ENCODE data around the gene HDDC3. TPM values are rescaled to one million over a fixed set of nuclear protein-coding genes. Genes with fewer than 3 reads are reported as not detected.

HDDC3 gene
- total RNA-seq, 1 donor from 2014 or later = 9.5 TPM

DNA sequence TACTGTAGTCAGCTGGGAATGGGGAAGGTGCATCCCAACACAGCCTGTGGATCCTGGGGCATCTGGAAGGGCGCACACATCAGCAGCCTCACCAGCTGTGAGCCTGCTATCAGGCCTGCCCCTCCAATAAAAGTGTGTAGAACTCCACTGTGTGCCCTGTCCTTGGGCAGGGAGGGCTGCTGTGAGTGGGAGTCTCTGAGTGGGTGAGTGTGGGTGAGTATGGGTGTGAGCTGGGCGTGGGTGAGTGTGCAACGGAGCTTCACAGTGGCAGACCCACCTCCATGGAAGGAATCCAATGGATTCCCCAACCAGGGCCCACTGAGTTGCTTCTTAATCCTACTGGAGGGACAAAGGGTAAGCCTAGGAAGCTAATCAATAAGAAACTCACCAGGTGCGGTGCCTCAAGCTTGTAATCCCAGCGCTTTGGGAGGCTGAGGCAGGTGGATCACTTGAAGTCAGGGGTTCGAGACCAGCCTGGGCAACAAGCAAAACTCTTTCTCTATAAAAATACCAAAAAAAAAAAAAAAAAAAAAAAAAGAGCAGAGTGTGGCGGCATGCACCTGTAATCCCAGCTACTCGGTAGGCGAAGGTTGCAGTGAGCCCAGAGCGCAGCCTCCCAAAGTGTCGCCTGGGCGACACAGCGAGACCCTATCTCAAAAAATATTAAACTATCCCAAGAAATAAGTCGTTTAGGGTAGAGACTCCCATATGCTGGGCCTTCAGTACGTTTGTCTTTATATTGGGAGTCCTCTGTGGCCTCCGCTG, 21.8 kb upstream of the HDDC3 start:
- DNase-seq (ENCODE audit: low read depth in 2 of 2) = no peak

DNA sequence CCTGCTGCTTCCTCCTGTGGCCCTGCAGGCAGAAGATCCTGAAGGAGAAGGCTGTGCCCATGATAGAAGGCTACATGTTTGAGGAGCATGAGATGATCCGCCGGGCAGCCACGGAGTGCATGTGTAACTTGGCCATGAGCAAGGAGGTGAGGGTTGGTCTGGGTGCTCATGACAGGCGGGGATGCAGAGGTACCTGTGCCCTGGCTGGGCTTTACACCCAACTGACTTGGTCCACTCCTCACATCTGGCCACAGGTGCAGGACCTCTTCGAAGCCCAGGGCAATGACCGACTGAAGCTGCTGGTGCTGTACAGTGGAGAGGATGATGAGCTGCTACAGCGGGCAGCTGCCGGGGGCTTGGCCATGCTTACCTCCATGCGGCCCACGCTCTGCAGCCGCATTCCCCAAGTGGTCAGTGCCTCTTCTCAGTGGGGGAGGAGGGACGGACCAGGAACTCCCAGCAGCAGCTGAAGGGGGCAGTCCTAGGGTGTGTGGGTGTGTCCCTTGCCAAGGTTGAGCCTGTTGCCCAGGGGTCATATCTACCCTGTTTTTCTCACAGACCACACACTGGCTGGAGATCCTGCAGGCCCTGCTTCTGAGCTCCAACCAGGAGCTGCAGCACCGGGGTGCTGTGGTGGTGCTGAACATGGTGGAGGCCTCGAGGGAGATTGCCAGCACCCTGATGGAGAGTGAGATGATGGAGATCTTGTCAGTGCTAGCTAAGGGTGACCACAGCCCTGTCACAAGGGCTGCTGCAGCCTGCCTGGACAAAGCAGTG, 20.7 kb upstream of the HDDC3 start:
- no peak for DNase-seq (ENCODE audit: low read depth in 2 of 2)

DNA sequence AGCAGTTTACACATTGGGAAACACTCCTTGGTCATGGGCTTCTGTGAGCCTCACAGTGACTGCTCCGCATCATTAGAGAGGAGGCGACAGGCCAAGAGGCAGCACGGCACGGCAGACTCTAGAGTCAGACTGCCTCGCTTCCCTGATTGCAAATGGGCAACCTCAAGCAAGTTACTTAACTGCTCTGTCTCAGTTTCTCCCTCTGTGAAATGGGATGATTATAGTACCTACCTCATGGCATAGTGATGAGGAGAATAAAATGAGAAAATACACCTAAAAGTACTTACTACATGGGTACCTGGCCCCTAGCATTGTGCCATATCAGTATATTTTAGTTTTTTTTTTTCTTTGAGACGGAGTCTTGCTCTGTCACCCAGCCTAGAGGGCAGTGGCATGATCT, 18.3 kb upstream of the HDDC3 start:
- DNase-seq (ENCODE audit: low read depth in 2 of 2) = no peak

DNA sequence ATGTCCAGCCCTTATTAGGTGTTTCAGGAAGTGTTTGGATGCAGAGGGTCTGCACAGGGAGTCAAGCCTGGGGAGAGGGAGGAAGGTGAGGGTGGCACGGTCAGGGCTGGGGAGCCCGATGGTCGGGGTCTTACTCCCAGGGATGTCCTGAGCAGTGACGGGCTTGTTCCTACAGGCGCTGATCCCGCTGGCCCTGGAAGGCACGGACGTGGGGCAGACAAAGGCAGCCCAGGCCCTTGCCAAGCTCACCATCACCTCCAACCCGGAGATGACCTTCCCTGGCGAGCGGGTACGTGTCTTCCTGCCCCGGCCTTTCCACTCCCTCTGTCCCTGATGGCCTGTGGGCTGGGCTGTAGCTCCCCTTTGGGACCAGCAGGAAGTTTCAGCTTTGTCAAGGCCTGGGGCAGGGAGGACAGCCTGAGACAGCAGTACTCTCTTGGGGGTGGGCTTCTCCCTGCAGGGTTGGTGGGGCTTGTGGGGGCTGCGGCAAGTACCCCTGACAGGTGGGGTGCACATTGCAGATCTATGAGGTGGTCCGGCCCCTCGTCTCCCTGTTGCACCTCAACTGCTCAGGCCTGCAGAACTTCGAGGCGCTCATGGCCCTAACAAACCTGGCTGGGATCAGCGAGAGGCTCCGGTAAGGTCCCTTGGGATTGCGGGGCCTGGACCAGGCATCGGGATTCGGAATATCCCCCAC, 17.8 kb upstream of the HDDC3 start:
- DNase-seq (ENCODE audit: low read depth in 2 of 2) = no peak

DNA sequence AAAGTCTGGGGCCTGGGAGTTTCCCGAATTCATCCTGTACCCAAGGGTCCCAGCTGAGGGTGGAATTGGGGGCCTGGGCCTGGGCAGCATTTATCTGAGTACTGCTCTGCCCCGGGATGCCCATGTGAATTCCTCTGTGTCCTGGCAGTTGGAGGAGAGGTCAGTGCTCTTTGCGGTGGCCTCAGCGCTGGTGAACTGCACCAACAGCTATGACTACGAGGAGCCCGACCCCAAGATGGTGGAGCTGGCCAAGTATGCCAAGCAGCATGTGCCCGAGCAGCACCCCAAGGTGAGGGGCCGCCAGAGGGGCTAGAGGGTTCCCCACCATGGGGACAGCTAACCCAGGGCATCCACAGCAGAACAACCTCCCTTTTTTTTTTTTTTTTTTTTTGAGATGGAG, 16.2 kb upstream of the HDDC3 start:
- no peak for DNase-seq (ENCODE audit: low read depth in 2 of 2)

DNA sequence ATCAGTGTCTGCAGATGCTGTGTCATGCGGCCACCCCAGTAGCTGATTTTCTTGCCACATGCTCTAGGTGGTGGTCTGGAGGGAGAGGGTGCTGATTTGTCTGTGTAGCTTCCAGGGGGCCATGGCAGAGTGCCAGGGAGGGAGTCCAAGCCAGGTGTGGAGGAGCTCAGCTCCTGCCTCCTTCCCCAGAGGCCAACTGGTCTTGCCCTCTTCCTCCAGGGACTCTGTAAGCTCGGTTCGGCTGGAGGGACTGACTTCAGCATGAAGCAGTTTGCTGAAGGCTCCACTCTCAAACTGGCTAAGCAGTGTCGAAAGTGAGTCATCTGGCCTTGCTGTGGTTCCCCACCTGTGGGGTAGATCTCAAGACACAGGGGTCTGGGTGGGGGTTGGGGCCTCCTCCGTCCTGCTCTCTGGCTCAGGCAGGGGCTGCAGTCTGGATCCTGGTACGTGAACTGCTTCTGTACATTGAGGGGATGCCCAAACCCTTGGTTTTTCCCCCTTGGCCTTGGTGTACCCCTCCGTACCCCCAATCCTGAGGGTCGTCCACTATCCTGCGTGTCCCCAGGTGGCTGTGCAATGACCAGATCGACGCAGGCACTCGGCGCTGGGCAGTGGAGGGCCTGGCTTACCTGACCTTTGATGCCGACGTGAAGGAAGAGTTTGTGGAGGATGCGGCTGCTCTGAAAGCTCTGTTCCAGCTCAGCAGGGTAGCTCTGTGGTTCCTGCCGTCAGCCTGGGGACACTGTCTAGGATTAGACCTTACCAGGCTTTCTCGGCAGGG, 15.4 kb upstream of the HDDC3 start:
- DNase-seq (ENCODE audit: low read depth in 2 of 2) = no peak

DNA sequence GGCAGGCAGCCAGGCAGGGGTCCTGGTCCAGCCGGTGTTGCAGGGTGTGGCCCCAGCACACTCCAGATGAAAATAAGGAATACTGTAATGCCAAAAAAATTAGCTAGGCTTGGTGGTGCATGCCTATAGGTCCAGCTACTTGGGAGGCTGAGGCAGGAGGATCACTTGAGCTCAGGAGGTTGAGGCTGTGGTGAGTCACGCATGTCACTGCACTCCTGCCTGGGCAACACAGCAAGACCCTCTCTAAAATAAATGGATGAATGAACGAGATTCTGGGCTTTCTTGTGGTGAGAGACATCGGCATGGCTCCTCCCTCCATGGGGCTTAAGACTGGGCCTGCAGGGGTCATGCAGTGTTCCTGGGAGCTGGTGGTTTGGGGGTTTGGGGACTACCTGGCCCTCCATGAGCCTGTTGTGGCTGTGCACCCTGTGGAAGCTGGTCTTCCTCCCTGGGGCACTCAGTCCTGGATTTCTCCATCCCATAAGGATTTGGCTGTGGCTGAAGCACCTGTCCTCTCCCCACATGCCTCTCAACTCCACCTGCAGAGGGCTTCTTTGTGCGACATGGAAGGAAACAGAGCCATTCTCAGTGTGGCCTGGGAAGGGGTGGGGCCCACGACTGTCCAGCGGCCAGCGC, 14.7 kb upstream of the HDDC3 start:
- no peak for DNase-seq (ENCODE audit: low read depth in 2 of 2)

DNA sequence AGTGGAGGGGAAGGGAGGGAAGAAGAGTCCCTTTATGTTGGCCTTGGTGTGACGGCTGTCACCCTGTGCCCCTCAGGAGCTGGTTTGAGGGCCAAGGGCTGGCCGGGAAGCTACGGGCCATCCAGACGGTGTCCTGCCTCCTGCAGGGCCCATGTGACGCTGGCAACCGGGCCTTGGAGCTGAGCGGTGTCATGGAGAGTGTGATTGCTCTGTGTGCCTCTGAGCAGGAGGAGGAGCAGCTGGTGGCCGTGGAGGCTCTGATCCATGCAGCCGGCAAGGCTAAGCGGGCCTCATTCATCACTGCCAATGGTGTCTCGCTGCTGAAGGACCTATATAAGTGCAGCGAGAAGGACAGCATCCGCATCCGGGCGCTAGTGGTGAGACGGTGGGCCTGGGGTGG, 14.2 kb upstream of the HDDC3 start:
- no peak for DNase-seq (ENCODE audit: low read depth in 2 of 2)

DNA sequence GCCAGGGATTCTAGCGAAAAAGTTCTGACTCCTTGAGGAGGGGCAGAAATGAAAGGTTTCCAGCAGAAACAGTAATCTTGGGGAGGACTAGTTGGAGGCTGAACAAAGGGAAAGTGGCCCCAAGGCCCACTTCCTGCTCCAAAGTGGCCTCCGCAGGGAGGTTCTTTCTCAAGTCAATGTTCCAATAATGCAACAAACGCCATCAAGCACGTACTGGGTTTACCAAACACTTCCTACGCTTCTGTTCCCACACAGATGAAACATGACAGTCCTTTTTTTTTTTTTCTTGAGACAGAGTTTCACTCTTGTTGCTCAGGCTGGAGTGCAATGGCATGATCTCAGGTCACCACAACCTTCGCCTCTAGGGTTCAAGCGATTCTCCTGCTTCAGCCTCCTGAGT, 12.7 kb upstream of the HDDC3 start:
- no peak for DNase-seq (ENCODE audit: low read depth in 2 of 2)

DNA sequence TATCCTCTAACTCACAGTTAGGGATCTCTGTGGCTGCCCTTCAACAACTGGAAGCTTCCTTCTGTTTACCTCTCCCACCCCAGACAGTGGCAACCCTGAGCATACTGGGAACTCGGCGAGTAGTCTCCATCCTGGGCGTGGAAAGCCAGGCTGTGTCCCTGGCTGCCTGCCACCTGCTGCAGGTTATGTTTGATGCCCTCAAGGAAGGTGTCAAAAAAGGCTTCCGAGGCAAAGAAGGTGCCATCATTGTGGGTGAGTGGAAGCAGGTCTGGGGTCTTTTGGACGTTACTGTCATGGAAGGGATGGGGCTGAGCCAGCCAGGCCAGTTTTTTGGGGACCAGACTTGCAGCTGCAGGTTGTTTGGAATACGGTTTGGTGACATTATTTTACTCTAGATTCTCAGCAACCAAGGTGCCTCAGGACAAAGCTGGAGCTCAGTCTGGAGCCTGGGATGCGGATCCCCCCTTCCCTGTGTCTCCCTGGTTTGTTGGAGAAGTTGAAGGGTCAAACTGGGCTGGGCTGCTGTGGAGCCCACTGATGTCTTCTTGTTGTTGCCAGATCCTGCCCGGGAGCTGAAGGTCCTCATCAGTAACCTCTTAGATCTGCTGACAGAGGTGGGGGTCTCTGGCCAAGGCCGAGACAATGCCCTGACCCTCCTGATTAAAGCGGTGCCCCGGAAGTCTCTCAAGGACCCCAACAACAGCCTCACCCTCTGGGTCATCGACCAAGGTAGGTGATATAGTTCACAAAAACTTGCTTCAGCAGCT, 10.2 kb upstream of the HDDC3 start:
- no peak for DNase-seq (ENCODE audit: low read depth in 2 of 2)

DNA sequence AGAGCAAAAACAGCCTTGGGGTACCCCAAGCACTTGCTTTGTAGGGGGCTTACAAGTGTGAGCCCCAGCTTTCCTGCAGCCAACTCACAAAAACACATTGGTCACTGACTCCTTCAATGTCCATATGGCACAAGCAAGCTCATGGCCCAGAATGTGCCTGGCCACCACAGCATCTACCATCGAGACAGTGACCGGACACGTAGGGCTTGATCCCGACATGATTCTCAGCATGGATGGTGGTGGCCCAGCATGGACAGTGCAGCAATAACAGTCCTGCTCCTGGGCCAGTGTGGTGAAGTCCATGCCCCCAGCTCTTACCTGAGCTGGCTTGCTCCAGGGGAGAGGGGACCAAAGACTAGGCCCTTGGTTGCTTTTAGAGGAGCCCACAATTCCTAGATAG, 8.7 kb upstream of the HDDC3 start:
- no peak for DNase-seq (ENCODE audit: low read depth in 2 of 2)

DNA sequence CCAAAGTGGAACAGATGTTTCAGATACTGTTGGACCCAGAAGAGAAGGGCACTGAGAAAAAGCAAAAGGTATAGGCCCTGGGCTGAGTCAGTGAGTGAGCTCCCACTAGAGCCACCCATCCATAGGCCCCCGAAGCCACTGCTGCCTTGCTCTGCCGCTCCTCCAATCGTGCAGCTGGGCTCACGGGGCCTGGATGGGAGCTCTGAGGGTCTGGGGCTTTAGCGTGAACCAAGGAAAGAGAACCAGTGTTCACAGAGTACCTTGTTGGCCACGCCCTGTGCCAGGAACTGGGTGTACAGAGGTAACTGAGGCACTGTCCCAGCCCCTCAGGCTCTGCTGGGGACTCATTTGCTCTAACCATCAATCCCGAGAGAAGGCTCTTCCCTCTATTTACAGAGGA, 7.4 kb upstream of the HDDC3 start:
- no peak for DNase-seq (ENCODE audit: low read depth in 2 of 2)

DNA sequence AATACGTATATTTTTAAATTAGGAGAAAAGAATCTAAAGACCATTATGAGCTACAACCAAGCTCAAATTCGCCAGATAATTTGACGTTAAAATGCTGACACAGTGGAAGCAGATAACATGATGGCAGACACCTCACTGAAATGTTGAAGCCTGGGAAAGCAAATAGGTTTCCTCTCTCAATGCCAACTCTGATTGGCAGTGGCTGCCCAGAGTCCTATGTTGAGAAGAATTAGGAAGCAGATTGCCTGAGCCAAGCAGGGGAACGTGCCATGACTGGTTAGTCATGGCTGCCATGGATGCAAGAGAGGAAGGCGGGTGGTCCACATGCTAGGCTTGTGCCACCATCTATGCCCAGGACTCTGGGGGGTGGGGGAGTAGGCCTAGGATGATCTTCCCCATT, 5.9 kb upstream of the HDDC3 start:
- no peak for DNase-seq (ENCODE audit: low read depth in 2 of 2)

DNA sequence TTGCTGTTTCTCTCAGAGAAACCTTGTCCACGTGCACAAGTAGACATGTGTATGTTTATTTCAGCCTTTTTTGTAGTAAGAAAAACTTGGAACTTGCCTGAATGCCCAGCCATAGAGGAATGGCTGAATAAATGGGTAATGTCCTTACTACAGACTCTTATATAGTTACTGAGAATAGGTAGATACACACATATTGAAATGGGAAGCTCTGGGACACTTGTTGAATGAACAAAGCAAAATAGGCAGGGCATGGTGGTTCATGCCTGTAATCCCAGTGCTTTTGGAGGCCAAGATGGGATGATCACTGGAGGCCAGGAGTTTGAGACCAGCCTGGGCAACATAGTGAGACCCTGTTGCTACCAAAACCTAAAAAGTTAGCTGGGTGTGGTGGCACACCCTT, 4.5 kb upstream of the HDDC3 start:
- no peak for DNase-seq (ENCODE audit: low read depth in 2 of 2)

DNA sequence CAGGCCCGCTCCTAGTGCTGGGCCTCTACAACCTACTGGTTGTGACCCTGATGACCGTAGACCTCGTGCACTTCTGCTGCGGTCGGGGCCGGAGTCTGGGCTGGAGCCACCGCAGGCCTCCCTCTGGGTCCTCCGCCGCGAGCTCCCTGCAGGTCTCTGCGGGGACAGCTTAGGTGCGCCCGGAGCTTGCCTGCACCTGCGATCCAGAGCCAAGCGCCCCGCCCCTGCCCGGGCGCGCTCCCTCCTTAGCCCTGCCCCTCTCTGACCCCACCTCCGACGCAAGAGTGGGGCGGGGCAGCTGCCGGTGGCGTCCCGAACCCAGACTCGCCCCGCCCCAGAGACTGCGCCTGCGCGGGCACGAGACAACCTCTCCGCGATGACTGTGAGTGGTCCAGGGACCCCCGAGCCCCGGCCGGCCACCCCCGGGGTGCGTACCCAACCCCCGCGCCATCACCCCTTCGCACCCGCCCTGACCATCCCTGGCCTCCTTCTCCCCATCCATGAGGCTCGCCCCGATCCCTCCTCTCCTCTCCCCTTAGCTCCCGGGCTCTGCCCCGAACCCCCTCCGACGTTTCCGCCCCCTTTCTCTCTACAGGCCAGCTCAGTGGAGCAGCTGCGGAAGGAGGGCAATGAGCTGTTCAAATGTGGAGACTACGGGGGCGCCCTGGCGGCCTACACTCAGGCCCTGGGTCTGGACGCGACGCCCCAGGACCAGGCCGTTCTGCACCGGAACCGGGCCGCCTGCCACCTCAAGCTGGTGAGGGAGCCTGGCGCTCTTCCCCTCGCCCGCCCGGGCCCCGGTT, 2.8 kb upstream of the HDDC3 start, which contains the start of gene UNC45A:
Gene UNC45A, plus strand, starts transcription at position 337 of the 803 bp plus-strand sequence. Its CDS starts 40 bp downstream, at position 377.
- DNase-seq (ENCODE audit: low read depth in 2 of 2) = peak; percentile 18 to 82

DNA sequence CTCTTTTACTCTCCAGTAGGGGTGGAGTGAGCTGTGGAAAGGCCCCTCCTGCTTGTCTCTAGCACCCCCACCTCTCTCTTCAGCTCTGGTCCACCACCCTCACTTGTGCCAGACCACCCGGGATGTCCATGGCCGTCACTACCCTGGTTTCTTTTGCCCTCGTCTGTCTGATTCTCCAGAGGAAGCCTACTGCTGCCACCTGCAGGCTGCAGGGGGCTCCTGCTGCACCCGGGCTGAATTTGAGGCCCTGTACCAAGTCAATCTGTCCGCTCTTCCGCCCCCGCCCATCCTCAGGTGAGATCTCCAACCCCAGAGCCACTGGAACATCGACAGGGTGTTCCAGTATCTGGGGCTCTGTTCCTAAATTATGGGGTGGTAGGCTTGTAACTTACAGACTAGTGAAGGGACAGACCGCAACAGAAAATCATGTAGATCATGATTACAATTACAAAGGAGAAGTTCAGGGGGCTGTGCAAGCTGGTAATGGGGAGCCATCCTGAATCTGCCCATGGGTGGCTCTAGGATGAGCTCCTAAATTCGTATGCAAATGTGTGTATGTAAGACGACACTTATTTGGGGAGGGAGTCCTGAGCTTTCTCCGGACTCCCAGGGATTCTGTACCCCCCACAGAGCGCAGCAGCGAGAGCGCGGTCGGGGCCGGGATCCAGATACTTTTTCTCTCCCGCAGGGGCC, 2.1 kb upstream of the HDDC3 start:
- DNase-seq (ENCODE audit: low read depth in 2 of 2) = peak; percentile 58 to 80

DNA sequence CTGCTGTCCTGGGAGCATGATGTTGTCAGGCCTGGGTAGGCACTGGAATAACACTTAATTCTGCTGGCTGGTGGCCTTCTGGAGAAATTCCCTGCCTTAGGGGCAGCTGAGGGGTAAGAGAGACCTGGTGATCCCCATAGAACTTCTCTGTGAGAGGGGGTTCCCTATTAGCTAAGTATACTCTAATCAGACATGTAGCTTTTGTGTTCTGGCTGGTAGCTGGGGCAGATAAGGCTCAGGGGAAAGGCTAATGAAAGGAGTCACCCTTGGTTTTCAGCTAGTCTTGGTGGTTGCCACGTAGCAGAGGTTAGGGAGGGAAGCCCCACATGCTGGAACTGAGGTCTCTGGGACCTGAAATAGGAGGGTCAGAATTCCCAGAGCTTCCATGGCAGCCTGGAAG, 952 bp upstream of the HDDC3 start:
- no peak for DNase-seq (ENCODE audit: low read depth in 2 of 2)

DNA sequence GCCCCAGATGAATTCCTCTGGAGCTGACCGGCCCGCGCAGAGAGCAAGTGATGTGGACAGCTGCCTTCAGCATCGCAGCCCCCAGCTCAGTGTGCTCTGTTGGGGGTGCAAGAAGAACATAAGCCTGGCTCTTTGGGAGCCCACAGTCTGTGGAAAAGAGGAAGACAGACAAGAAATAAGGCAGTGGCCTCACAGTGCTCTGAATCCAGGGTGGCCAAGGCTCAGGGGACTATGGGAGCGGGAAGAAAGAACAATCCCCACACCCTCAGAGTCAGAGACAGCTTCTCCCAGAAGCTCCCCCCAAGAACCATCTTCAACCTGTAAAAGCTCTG, 277 bp upstream of the HDDC3 start:
- no peak for DNase-seq (ENCODE audit: low read depth in 2 of 2)

DNA sequence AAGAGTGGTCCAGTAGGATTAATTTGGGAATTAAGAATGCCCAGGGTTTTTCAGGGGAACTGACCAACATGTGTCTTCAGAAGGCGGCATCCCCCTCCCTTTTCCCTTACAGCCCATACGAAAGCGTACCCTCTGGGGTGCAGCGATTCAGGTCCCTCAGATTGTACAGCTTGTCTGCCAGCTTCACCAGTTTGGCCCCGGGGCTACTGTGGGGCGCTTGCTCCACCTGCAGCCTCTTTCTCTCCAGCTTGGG, 848 bp downstream of the HDDC3 start:
- DNase-seq (ENCODE audit: low read depth in 2 of 2) = no peak

All from dermis microvascular lymphatic vessel endothelial cell (primary cell).